H1 (cell line): ENCODE results near the gene MTMR10. TPM values are rescaled to one million over a fixed set of nuclear protein-coding genes. Genes with fewer than 3 reads are reported as not detected.

Source experiments
- CHD7 ChIP-seq: fragments of 300-600 bp; sonication (generic); IDR thresholded peaks from 2 replicates; pipeline ENCODE4 v1.7.1; 2012; ENCODE audit warnings: low read length, moderate library complexity, mild to moderate bottlenecking, inconsistent platforms; ENCODE audit not compliant: insufficient replicate concordance
- RXRA ChIP-seq: IDR thresholded peaks from 2 replicates; pipeline ENCODE4 v1.6.1; 2011; ENCODE audit warnings: low read depth, mild to moderate bottlenecking, low read length, moderate library complexity; ENCODE audit not compliant: insufficient read depth
- SUZ12 ChIP-seq: fragments of 200-600 bp; sonication (generic); IDR thresholded peaks from 2 replicates; pipeline ENCODE4 v1.6.1; 2012; ENCODE audit warnings: mild to moderate bottlenecking, inconsistent platforms, low read length, moderate library complexity, mixed read lengths
- polyA plus RNA-seq, 7 experiments: library from polyadenylated mRNA; depleted of rRNA in 3 of 7; stranded (reverse) in 5 of 7; unstranded in 2 of 7; fragments of >200 nt in 5 of 7; fragments of 200-250 nt in 2 of 7; gene quantifications; 1 replicate in 5 of 7; 2 replicates in 1 of 7; 4 replicates in 1 of 7; pipeline versions ENCODE4 v1.2.1 to v1.2.3, GENCODE V29; 2011 to 2013; ENCODE audit warnings: missing spikeins in 2 of 7, mixed read lengths in 2 of 7
- total RNA-seq: library from RNA; stranded (reverse); fragmentation: NEBNext Ultra II Directional; extraction: Animal tissue kit (Norgen Biotek cat#: 25700); gene quantifications from 2 replicates; pipeline ENCODE4 v1.2.1, GENCODE V29; 2021

MTMR10 gene
- total and polyA plus RNA-seq, 2 of the 8 experiments (the other 6 are each of a cell fraction or from before 2014, with no cell fraction given), result 3.8 to 13.1 TPM

- TF ChIP-seq CHD7 (no peak), SUZ12 (no peak), RXRA (no peak)
Measured at GRCh38 chr15:30926161-30926560, 65.3 kb downstream of the MTMR10 start (continued).
